ENCODE measurements around the gene GLI1. TPM values are rescaled to one million over a fixed set of nuclear protein-coding genes. Genes with fewer than 3 reads are reported as not detected.
A peak's percentile ranks its signal among the peaks of the same experiment; 100 is the strongest.

Gene GLI1
- total RNA-seq, 1 experiment from 2014 or later = 25.8 TPM

DNA sequence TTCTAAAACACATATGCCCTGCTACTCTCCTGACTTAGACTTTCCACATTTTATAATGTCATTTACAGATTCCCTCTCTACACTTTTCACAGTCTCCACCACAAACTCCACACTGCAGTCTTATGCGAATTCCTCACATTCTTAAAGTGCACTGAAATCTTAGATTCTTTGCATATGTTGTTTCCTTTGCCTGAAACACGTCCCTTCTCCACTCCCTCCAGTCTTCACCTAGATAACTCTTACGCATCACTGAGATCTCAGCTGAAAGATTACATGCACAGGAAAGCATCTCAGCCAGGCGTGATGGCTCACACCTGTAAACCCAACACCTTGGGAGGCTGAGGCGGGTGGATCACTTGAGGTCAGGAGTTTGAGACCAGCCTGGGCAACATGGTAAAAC, 23.9 kb downstream of the GLI1 start:
- no peak overlapping the region for H2BK15ac ChIP-seq (ENCODE audit: low read depth, low read length)
- TF ChIP-seq, protein P1, sequence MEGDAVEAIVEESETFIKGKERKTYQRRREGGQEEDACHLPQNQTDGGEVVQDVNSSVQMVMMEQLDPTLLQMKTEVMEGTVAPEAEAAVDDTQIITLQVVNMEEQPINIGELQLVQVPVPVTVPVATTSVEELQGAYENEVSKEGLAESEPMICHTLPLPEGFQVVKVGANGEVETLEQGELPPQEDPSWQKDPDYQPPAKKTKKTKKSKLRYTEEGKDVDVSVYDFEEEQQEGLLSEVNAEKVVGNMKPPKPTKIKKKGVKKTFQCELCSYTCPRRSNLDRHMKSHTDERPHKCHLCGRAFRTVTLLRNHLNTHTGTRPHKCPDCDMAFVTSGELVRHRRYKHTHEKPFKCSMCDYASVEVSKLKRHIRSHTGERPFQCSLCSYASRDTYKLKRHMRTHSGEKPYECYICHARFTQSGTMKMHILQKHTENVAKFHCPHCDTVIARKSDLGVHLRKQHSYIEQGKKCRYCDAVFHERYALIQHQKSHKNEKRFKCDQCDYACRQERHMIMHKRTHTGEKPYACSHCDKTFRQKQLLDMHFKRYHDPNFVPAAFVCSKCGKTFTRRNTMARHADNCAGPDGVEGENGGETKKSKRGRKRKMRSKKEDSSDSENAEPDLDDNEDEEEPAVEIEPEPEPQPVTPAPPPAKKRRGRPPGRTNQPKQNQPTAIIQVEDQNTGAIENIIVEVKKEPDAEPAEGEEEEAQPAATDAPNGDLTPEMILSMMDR (conservative IDR thresholded peaks at IDR 0.05) = no peak
- no peak overlapping the region for H3K23ac ChIP-seq (ENCODE audit: insufficient read length, low read depth, low read length)
- no peak overlapping the region for H3K4me2 ChIP-seq (ENCODE audit: insufficient read depth, insufficient read length, low read length)
- no peak overlapping the region for H2BK12ac ChIP-seq (ENCODE audit: insufficient read length, low read depth, low read length)
- no peak overlapping the region for H2BK5ac ChIP-seq (ENCODE audit: insufficient read length, low read length)
- H2BK20ac ChIP-seq (ENCODE audit: low read depth, low read length, poor library complexity, severe bottlenecking) = no peak overlapping the region
- H3K79me1 ChIP-seq (ENCODE audit: insufficient read depth, low read depth, low read length, poor library complexity, severe bottlenecking) = no peaks in the 10 kb centered on the region
- H3K9me3 ChIP-seq (ENCODE audit: control insufficient read depth, low read depth, low read length) = no peaks in the 10 kb centered on the region
- peaks cover under 1 to 6% (median 3%) of the 10 kb centered on the region in 3 experiments; a peak in 6 of 7 replicates for H3K36me3 Mint-ChIP-seq (ENCODE audit: insufficient read depth in 1 of 3, low read depth in 3 of 3)
- DNase-seq = no peak
- H4K8ac ChIP-seq (replicated peaks; ENCODE audit: insufficient read length, low read depth, low read length) = no peak overlapping the region
- H3K9ac ChIP-seq (ENCODE audit: extremely low read depth, insufficient read length, low read length) = no peak overlapping the region
- H3K27ac ChIP-seq (ENCODE audit: insufficient read length, low read depth, low read length) = no peak overlapping the region
- no peak overlapping the region for H3T11ph ChIP-seq (ENCODE audit: low read length)
- no peak overlapping the region for H3K18ac ChIP-seq (ENCODE audit: insufficient read length, low read depth, low read length)
- peak overlapping the region in 1 of 3 experiments; percentile 11; a peak in 3 of 7 replicates for H3K27ac Mint-ChIP-seq
- no peak overlapping the region for H3K14ac ChIP-seq (ENCODE audit: insufficient read depth, low read length)
- no peaks in the 10 kb centered on the region for H3K27me3 ChIP-seq (ENCODE audit: insufficient read depth, low read length)
- no peak overlapping the region for H4K5ac ChIP-seq (ENCODE audit: insufficient read length, low read depth, low read length)
- H3K79me2 ChIP-seq (ENCODE audit: insufficient read depth, low read length) = peaks cover 3% of the 10 kb centered on the region; the same call in 1 of the 2 replicates
- no peaks in the 10 kb centered on the region for H4K20me1 ChIP-seq (ENCODE audit: control insufficient read depth, insufficient read depth, insufficient read length)
- no peak overlapping the region for H3K56ac ChIP-seq (ENCODE audit: insufficient read length, low read depth, low read length)
- no CpG with 5 or more reads among the region's 5 CpGs for WGBS (ENCODE audit: extremely low coverage, insufficient read length, low lambda C conversion rate)
- no peak overlapping the region for H3K4ac ChIP-seq (ENCODE audit: low read depth, low read length)
- H3K27me3 Mint-ChIP-seq (ENCODE audit: low read depth) = peaks cover 16% of the 10 kb centered on the region
- no peak overlapping the region for H2AK5ac ChIP-seq (ENCODE audit: insufficient read length, low read length)
- H3K4me1 ChIP-seq (ENCODE audit: insufficient read depth, low read length) = peaks cover 3% of the 10 kb centered on the region; the same call in 1 of the 2 replicates
- H4K91ac ChIP-seq (ENCODE audit: insufficient read length, low read depth, low read length) = no peak overlapping the region
- H3K9me3 Mint-ChIP-seq = peaks cover 0 to 2% of the 10 kb centered on the region in 2 experiments; a peak in 1 of 5 replicates
- no peak overlapping the region for H2AFZ ChIP-seq (ENCODE audit: low read length)
- H3K23me2 ChIP-seq (ENCODE audit: insufficient read length, low read depth, low read length, poor library complexity, severe bottlenecking) = peaks cover 2% of the 10 kb centered on the region
- H3K4me3 Mint-ChIP-seq = no peak overlapping the region
- no peak overlapping the region for H2BK120ac ChIP-seq (ENCODE audit: low read depth, low read length, poor library complexity, severe bottlenecking)
- peaks cover 11 to 12% of the 10 kb centered on the region in 2 experiments for H3K4me1 Mint-ChIP-seq

All from H9 (cell line).